ENCODE results near the gene PROSER2. TPM values are rescaled to one million over a fixed set of nuclear protein-coding genes. Genes with fewer than 3 reads are reported as not detected.
"Not testable (repeated sequence)": the region's sequence is repeated elsewhere in the genome, so short reads cannot be mapped to it uniquely, and the experiment has no call there.

PROSER2 gene
- total RNA-seq, 1 experiment from 2014 or later: 10.6 TPM

DNA sequence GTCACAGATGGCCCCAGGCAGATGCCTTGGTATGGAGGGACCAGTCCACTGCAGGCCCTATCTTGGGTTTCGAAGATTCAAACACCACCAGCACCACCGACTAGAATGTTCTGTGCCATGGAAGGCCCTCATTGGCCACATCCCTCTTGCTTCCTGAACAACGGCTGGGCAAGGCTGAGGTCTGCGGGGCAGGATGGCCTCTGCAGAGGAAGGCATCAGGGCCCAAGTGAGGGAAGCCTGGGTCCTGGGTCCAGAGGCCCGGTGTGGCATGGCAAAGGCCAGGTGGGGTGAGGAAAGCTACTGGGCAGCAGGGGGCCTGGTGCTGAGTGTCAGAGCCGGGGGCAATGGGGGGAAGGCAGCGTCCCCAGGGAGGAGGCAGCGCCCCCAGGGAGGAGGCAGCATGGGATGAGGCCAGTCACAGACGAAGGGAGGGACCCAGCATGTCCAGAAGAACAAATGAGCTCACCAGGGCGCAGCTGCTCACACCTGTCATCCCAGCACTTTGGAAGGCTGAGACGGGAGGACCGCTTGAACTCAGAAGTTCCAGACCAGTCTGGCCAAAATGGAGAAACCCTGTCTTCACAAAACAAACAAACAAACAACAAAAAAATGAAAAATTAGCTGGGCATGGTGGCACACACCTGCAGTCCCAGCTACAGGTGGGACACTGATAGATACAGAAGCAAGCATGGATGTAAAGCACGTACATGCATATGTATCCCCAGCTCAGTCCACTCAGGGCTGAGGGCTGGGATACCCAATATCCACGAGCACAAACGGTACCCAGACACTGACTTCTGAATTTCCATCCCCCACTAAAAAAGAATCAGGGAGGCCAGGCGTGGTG is 64.4 kb downstream of the PROSER2 start:
- Histone ChIP-seq H2BK12ac (ENCODE audit: insufficient read length, low read depth, low read length) (no peak overlapping the region), H3K4me1 (ENCODE audit: insufficient read depth, low read length) (no peaks in the 10 kb centered on the region), H4K8ac (replicated peaks; ENCODE audit: insufficient read length, low read depth, low read length) (no peak overlapping the region), H3K9me3 (ENCODE audit: control insufficient read depth, low read depth, low read length) (no peaks in the 10 kb centered on the region), H3K4me2 (ENCODE audit: insufficient read depth, insufficient read length, low read length) (no peak overlapping the region), H3K27me3 (ENCODE audit: insufficient read depth, low read length) (no peaks in the 10 kb centered on the region), H3K79me2 (ENCODE audit: insufficient read depth, low read length) (no peaks in the 10 kb centered on the region), H2BK15ac (ENCODE audit: low read depth, low read length) (no peak overlapping the region), H3K18ac (ENCODE audit: insufficient read length, low read depth, low read length) (no peak overlapping the region), H2BK120ac (ENCODE audit: low read depth, low read length, poor library complexity, severe bottlenecking) (no peak overlapping the region), H2BK20ac (ENCODE audit: low read depth, low read length, poor library complexity, severe bottlenecking) (no peak overlapping the region), H2BK5ac (ENCODE audit: insufficient read length, low read length) (no peak overlapping the region), H3K79me1 (ENCODE audit: insufficient read depth, low read depth, low read length, poor library complexity, severe bottlenecking) (no peaks in the 10 kb centered on the region), H4K91ac (ENCODE audit: insufficient read length, low read depth, low read length) (no peak overlapping the region), H2AFZ (ENCODE audit: low read length) (no peak overlapping the region), H3K23ac (ENCODE audit: insufficient read length, low read depth, low read length) (no peak overlapping the region), H2AK5ac (ENCODE audit: insufficient read length, low read length) (no peak overlapping the region), H3K9ac (ENCODE audit: extremely low read depth, insufficient read length, low read length) (no peak overlapping the region), H3K23me2 (ENCODE audit: insufficient read length, low read depth, low read length, poor library complexity, severe bottlenecking) (no peaks in the 10 kb centered on the region), H4K20me1 (ENCODE audit: control insufficient read depth, insufficient read depth, insufficient read length) (no peaks in the 10 kb centered on the region), H3T11ph (ENCODE audit: low read length) (no peak overlapping the region), H4K5ac (ENCODE audit: insufficient read length, low read depth, low read length) (no peak overlapping the region), H3K14ac (ENCODE audit: insufficient read depth, low read length) (no peak overlapping the region), H3K4ac (ENCODE audit: low read depth, low read length) (no peak overlapping the region), H3K27ac (ENCODE audit: insufficient read length, low read depth, low read length) (no peak overlapping the region), H3K56ac (ENCODE audit: insufficient read length, low read depth, low read length) (no peak overlapping the region)
- Mint-ChIP-seq H3K9me3 (no peaks in the 10 kb centered on the region; a peak in 2 of 5 replicates), H3K36me3 (ENCODE audit: insufficient read depth in 1 of 3, low read depth in 3 of 3) (no peaks in the 10 kb centered on the region), H3K27ac (no peak overlapping the region), H3K27me3 (ENCODE audit: low read depth) (no peaks in the 10 kb centered on the region), H3K4me1 (no peaks in the 10 kb centered on the region), H3K4me3 (no peak overlapping the region)
- no CpG with 5 or more reads among the region's 16 CpGs for WGBS (ENCODE audit: extremely low coverage, insufficient read length, low lambda C conversion rate)
- DNase-seq: no peak
- TF ChIP-seq, protein P1, sequence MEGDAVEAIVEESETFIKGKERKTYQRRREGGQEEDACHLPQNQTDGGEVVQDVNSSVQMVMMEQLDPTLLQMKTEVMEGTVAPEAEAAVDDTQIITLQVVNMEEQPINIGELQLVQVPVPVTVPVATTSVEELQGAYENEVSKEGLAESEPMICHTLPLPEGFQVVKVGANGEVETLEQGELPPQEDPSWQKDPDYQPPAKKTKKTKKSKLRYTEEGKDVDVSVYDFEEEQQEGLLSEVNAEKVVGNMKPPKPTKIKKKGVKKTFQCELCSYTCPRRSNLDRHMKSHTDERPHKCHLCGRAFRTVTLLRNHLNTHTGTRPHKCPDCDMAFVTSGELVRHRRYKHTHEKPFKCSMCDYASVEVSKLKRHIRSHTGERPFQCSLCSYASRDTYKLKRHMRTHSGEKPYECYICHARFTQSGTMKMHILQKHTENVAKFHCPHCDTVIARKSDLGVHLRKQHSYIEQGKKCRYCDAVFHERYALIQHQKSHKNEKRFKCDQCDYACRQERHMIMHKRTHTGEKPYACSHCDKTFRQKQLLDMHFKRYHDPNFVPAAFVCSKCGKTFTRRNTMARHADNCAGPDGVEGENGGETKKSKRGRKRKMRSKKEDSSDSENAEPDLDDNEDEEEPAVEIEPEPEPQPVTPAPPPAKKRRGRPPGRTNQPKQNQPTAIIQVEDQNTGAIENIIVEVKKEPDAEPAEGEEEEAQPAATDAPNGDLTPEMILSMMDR (conservative IDR thresholded peaks at IDR 0.05): no peak

DNA sequence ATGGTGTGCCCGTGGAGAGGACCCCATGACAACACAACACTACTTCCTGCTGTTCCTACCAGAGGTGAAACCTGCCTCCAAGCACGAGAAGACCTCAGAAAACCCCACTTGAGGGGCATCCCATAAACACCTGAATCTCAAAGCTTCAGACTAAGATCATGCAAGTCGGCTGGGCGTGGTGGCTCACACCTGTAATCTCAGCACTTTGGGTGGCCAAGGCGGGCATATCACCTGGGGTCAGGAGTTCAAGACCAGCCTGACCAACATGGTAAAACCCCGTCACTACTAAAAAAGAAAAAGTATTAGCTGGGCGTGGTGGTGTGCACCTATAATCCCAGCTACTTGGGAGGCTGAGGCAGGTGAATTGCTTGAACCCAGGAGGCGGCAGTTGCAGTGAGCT is 66.1 kb downstream of the PROSER2 start:
- H3K79me1 ChIP-seq (ENCODE audit: insufficient read depth, low read depth, low read length, poor library complexity, severe bottlenecking); H3K27me3 ChIP-seq (ENCODE audit: insufficient read depth, low read length); H3K4me3 Mint-ChIP-seq; H2AFZ ChIP-seq (ENCODE audit: low read length); H4K8ac ChIP-seq (replicated peaks; ENCODE audit: insufficient read length, low read depth, low read length); H3K4me1 Mint-ChIP-seq; H4K20me1 ChIP-seq (ENCODE audit: control insufficient read depth, insufficient read depth, insufficient read length); H3T11ph ChIP-seq (ENCODE audit: low read length); H3K23me2 ChIP-seq (ENCODE audit: insufficient read length, low read depth, low read length, poor library complexity, severe bottlenecking); H3K14ac ChIP-seq (ENCODE audit: insufficient read depth, low read length); H3K27ac Mint-ChIP-seq; H3K4me1 ChIP-seq (ENCODE audit: insufficient read depth, low read length); DNase-seq; H3K27me3 Mint-ChIP-seq (ENCODE audit: low read depth); H2BK20ac ChIP-seq (ENCODE audit: low read depth, low read length, poor library complexity, severe bottlenecking); H2BK15ac ChIP-seq (ENCODE audit: low read depth, low read length); H3K36me3 Mint-ChIP-seq (ENCODE audit: insufficient read depth in 1 of 3, low read depth in 3 of 3); H3K18ac ChIP-seq (ENCODE audit: insufficient read length, low read depth, low read length); H2BK12ac ChIP-seq (ENCODE audit: insufficient read length, low read depth, low read length); H3K79me2 ChIP-seq (ENCODE audit: insufficient read depth, low read length); H3K9me3 Mint-ChIP-seq; H3K27ac ChIP-seq (ENCODE audit: insufficient read length, low read depth, low read length); H4K5ac ChIP-seq (ENCODE audit: insufficient read length, low read depth, low read length); H3K23ac ChIP-seq (ENCODE audit: insufficient read length, low read depth, low read length); H3K4ac ChIP-seq (ENCODE audit: low read depth, low read length); H3K9ac ChIP-seq (ENCODE audit: extremely low read depth, insufficient read length, low read length); H2AK5ac ChIP-seq (ENCODE audit: insufficient read length, low read length); H4K91ac ChIP-seq (ENCODE audit: insufficient read length, low read depth, low read length); H3K9me3 ChIP-seq (ENCODE audit: control insufficient read depth, low read depth, low read length); H3K4me2 ChIP-seq (ENCODE audit: insufficient read depth, insufficient read length, low read length); H2BK120ac ChIP-seq (ENCODE audit: low read depth, low read length, poor library complexity, severe bottlenecking); H2BK5ac ChIP-seq (ENCODE audit: insufficient read length, low read length); H3K56ac ChIP-seq (ENCODE audit: insufficient read length, low read depth, low read length): not testable (repeated sequence)
- WGBS (ENCODE audit: extremely low coverage, insufficient read length, low lambda C conversion rate): no CpG with 5 or more reads among the region's 8 CpGs
